ENCODE measurements around the gene ME3.

DNA sequence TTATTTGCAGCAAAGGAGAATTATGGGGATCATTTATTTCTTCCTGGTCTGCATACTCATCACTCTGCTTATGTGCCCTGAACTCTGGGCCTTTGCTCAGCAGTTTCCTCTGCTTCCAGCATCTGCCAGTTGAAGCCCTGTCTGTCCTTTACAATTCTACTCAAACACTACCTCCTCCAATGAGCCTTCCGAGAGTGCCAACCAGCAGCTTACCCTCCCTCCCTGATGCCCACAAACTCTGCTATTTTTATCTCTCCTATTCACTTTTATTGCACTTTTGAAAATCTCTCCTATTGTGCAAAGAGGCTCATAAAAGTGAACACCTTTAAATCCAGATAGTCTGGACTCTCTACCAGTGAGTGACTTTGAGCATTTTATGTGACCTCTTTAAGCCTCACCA, 3.6 kb upstream of the ME3 start:
- TF ChIP-seq CTCF (IDR thresholded peaks at IDR 0.05), result no peak
- no peak for TF ChIP-seq POLR2A (IDR thresholded peaks at IDR 0.05)
